Measurements from ENCODE around the gene MINK1.

DNA sequence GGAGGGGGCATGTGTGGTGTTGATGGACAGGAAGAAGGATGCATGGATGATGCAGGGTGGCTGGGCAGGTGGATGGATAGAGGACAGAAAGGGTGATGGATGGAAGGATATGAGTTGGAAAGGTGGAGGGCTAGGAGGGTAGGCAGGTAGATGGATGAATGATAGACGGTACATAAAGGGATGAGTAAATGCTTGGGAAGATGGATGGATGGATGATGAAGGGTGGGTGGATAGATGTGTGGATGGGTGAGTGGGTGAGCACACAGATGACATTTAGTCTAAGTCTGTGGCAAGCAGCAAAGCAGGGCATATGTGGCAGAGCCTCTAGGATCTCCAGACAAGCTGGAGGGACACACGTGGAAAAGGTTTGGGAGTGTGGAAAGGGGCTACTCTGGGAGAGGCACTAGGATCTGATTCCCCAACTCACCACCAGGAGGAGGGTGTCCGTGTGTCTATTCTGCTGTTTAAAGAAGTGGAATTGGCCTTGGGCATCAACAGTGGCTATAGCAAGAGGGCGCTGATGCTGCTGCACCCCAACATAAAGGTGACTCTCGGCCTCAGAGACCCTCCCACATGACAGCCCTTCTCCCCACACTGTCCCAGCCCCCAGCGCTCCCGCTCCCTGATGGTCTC is 18.0 kb upstream of the MINK1 start:
- TF ChIP-seq, protein P1, sequence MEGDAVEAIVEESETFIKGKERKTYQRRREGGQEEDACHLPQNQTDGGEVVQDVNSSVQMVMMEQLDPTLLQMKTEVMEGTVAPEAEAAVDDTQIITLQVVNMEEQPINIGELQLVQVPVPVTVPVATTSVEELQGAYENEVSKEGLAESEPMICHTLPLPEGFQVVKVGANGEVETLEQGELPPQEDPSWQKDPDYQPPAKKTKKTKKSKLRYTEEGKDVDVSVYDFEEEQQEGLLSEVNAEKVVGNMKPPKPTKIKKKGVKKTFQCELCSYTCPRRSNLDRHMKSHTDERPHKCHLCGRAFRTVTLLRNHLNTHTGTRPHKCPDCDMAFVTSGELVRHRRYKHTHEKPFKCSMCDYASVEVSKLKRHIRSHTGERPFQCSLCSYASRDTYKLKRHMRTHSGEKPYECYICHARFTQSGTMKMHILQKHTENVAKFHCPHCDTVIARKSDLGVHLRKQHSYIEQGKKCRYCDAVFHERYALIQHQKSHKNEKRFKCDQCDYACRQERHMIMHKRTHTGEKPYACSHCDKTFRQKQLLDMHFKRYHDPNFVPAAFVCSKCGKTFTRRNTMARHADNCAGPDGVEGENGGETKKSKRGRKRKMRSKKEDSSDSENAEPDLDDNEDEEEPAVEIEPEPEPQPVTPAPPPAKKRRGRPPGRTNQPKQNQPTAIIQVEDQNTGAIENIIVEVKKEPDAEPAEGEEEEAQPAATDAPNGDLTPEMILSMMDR (IDR thresholded peaks at IDR 0.05), result no peak
- TF ChIP-seq POLR2A (IDR thresholded peaks at IDR 0.05), result no peak

All from ovary (tissue), 3 donors.